ENCODE data around the gene ADM. TPM values are rescaled to one million over a fixed set of nuclear protein-coding genes. Genes with fewer than 3 reads are reported as not detected.

The ADM gene
- total RNA-seq, 1 experiment from 2014 or later = 87.2 TPM

DNA sequence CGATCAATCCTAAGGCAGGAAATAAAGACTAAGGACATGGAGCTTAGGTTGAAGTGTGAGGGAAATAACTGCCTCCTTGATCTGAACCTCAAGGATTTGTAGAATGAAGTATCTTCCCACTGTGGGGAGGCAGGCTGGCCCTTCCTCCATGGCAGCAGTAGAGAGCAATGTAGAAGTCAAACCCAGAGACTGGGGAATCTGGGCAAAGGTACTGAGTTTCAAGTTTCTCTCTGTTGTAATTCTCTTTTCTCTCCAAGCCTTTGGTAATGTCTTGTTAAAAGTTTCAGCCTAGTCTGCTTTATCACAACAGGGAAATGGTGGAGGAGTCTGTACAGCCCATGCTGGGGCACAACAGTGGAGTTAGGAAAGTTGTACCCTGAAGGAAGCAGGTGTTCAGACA, 49.5 kb downstream of the ADM start (continued):
- TF ChIP-seq FOSL1 (IDR thresholded peaks at IDR 0.05; ENCODE audit: low read depth) = no peak
- no peak for TF ChIP-seq ATF3 (IDR thresholded peaks at IDR 0.05)
- TF ChIP-seq SIN3A (IDR thresholded peaks at IDR 0.05; ENCODE audit: low read depth) = no peak

GRCh38 chr11:10355257-10355661, 50.4 kb downstream of the ADM start:
- no peaks in the 10 kb centered on the region for H3K36me3 ChIP-seq (ENCODE audit: control insufficient read depth in 1 of 2, insufficient read depth in 2 of 2, low read length in 2 of 2)
- no peaks in the 10 kb centered on the region for H3K27me3 ChIP-seq (ENCODE audit: insufficient read depth, low read length)
- H3K9ac ChIP-seq (ENCODE audit: low read length) = no peak overlapping the region
- no peaks in the 10 kb centered on the region for H3K9me2 ChIP-seq (ENCODE audit: insufficient read depth)
- no peak overlapping the region for H3K4me2 ChIP-seq (ENCODE audit: low read length)
- H3K4me1 ChIP-seq (ENCODE audit: control insufficient read depth in 1 of 2, insufficient read depth in 2 of 2, low read length in 2 of 2) = peaks cover 20 to 22% of the 10 kb centered on the region in 2 experiments
- H3K27ac ChIP-seq (ENCODE audit: low read depth, low read length) = no peak overlapping the region
- no peaks in the 10 kb centered on the region for H3K79me2 ChIP-seq (ENCODE audit: insufficient read depth, low read length)
- ATAC-seq = no peak
- TF ChIP-seq TCF7L2 (IDR thresholded peaks at IDR 0.05; ENCODE audit: borderline replicate concordance, extremely low read depth, insufficient read depth, insufficient read length) = no peak
- TF ChIP-seq ZBTB33 (IDR thresholded peaks at IDR 0.05; ENCODE audit: extremely low read depth, insufficient replicate concordance, low read length) = no peak
- TF ChIP-seq, protein P1, sequence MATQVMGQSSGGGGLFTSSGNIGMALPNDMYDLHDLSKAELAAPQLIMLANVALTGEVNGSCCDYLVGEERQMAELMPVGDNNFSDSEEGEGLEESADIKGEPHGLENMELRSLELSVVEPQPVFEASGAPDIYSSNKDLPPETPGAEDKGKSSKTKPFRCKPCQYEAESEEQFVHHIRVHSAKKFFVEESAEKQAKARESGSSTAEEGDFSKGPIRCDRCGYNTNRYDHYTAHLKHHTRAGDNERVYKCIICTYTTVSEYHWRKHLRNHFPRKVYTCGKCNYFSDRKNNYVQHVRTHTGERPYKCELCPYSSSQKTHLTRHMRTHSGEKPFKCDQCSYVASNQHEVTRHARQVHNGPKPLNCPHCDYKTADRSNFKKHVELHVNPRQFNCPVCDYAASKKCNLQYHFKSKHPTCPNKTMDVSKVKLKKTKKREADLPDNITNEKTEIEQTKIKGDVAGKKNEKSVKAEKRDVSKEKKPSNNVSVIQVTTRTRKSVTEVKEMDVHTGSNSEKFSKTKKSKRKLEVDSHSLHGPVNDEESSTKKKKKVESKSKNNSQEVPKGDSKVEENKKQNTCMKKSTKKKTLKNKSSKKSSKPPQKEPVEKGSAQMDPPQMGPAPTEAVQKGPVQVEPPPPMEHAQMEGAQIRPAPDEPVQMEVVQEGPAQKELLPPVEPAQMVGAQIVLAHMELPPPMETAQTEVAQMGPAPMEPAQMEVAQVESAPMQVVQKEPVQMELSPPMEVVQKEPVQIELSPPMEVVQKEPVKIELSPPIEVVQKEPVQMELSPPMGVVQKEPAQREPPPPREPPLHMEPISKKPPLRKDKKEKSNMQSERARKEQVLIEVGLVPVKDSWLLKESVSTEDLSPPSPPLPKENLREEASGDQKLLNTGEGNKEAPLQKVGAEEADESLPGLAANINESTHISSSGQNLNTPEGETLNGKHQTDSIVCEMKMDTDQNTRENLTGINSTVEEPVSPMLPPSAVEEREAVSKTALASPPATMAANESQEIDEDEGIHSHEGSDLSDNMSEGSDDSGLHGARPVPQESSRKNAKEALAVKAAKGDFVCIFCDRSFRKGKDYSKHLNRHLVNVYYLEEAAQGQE (IDR thresholded peaks at IDR 0.05; ENCODE audit: low read depth) = no peak
- TF ChIP-seq POLR2AphosphoS5 (IDR thresholded peaks at IDR 0.05; ENCODE audit: low read depth, low read length) = no peak
- TF ChIP-seq ELF1 (IDR thresholded peaks at IDR 0.05; ENCODE audit: borderline replicate concordance, low read depth) = no peak
- TF ChIP-seq SIN3A (IDR thresholded peaks at IDR 0.05; ENCODE audit: low read depth) = no peak
- ChIA-PET POLR2A (no interaction called here), CTCF (interaction anchor here (1.2 kb wide), 1 partner anchor 11 kb away, joined by 8 read pairs; no protein-coding TSS in a partner anchor), RAD21 (ENCODE audit: low non-redundant PET in 1 of 2, low total read pairs in 2 of 2, uncharacterized antibody in 2 of 2, unreplicated experiment in 2 of 2) (no interaction called here)
- H2AFZ ChIP-seq (ENCODE audit: low read depth, low read length, poor library complexity, severe bottlenecking) = no peak overlapping the region
- no peak for DNase-seq (ENCODE audit: low read depth, low spot score)
- no peak overlapping the region for H3K4me3 ChIP-seq (replicated peaks in 1 of 2; ENCODE audit: low read depth in 1 of 2, low read length in 2 of 2)
- H4K20me1 ChIP-seq (ENCODE audit: insufficient read depth) = no peaks in the 10 kb centered on the region
- no TSS peak for BruUV-seq (replicated peaks)
- H3K9me3 ChIP-seq (ENCODE audit: control insufficient read depth in 1 of 2, insufficient read depth in 1 of 2, low read depth in 1 of 2, low read length in 2 of 2) = no peaks in the 10 kb centered on the region
- intact Hi-C loops (cut with micrococcal nuclease) = no loop called here
